HepG2 (cell line): ENCODE data around the gene POLE4. TPM values are rescaled to one million over a fixed set of nuclear protein-coding genes. Genes with fewer than 3 reads are reported as not detected.

Experiments
- polyA plus RNA-seq, 8 experiments: library from polyadenylated mRNA; depleted of rRNA in 3 of 8; stranded (reverse) in 7 of 8; unstranded in 1 of 8; fragments of >200 nt; fragmentation: Illumina TruSeq in 4 of 8; extraction: Trizol in 4 of 8; gene quantifications; 2 replicates each; pipeline versions ENCODE4 v1.2.1 to v1.2.3, GENCODE V29; 2011 to 2016; ENCODE audit warnings: low read depth in 4 of 8, missing spikeins in 1 of 8, mixed read lengths in 1 of 8; ENCODE audit not compliant: insufficient read depth in 1 of 8
- total RNA-seq, 5 experiments: library from RNA; depleted of rRNA; stranded (reverse); fragments of >200 nt; fragmentation: Illumina TruSeq; extraction: Trizol; gene quantifications; 2 replicates each; pipeline ENCODE4 v1.2.3, GENCODE V29; 2016; ENCODE audit warnings: low read depth in 1 of 5

The POLE4 gene
- total and polyA plus RNA-seq, 2 of the 13 experiments (the other 11 are each of a cell fraction or from before 2014, with no cell fraction given) = 106 to 116 TPM

Other genes starting within 250 kb of the POLE4 start
- 13.2 and 24.4 TPM in 2 replicates for gene HK2, start 124.5 kb upstream of the POLE4 start, total RNA-seq (2016; rRNA removed; fragmentation: Illumina TruSeq; extraction: Trizol)
- gene HK2, start 124.5 kb upstream of the POLE4 start, polyA plus RNA-seq (2011; rRNA removed) = 97.0 and 101 TPM in 2 replicates
- not detected in 2 replicates for gene TACR1, start 240.9 kb downstream of the POLE4 start, total RNA-seq (2016; rRNA removed; fragmentation: Illumina TruSeq; extraction: Trizol)
- not detected in 2 replicates for gene TACR1, start 240.9 kb downstream of the POLE4 start, polyA plus RNA-seq (2011; rRNA removed)